Liver (tissue), 3 donors: Measurements from ENCODE around the gene MAP3K4.

Experiments used
- CTCF ChIP-seq: fragments of 150-350 bp; IDR thresholded peaks from 2 replicates; pipeline ENCODE4 v1.5.1; 2017; ENCODE audit warnings: improper control_type of control experiment, low read depth, low read length; ENCODE audit not compliant: missing input control
- EGR1 ChIP-seq, 2 donors: IDR thresholded peaks; 2 replicates each; pipeline ENCODE4 v1.6.1; 2016 to 2018; ENCODE audit warnings: antibody characterized with exemption in 2 of 2, low read depth in 2 of 2
- FOXA1 ChIP-seq: IDR thresholded peaks from 2 replicates; pipeline ENCODE4 v1.6.1; 2016; ENCODE audit warnings: antibody characterized with exemption
- GABPA ChIP-seq, 2 donors: IDR thresholded peaks in 1 of 2; conservative IDR thresholded peaks in 1 of 2; 2 replicates each; pipeline ENCODE4 v1.6.1; 2016; ENCODE audit warnings: antibody characterized with exemption in 2 of 2, mild to moderate bottlenecking in 1 of 2, moderate library complexity in 1 of 2
- JUND ChIP-seq, 2 donors: IDR thresholded peaks; 2 replicates each; pipeline ENCODE4 v1.6.1; 2016; ENCODE audit warnings: antibody characterized with exemption in 2 of 2
- MAX ChIP-seq: IDR thresholded peaks from 2 replicates; pipeline ENCODE4 v1.6.1; 2016; ENCODE audit warnings: antibody characterized with exemption
- SP1 ChIP-seq: IDR thresholded peaks from 2 replicates; pipeline ENCODE4 v1.6.1; 2018; ENCODE audit warnings: antibody characterized with exemption, mild to moderate bottlenecking
- TAF1 ChIP-seq: conservative IDR thresholded peaks from 2 replicates; pipeline ENCODE4 v1.6.1; 2016; ENCODE audit warnings: antibody characterized with exemption, mild to moderate bottlenecking
- YY1 ChIP-seq: IDR thresholded peaks from 2 replicates; pipeline ENCODE4 v1.6.1; 2016; ENCODE audit warnings: antibody characterized with exemption, mild to moderate bottlenecking
- ZBTB33 ChIP-seq: IDR thresholded peaks from 2 replicates; pipeline ENCODE4 v1.6.1; 2016; ENCODE audit warnings: antibody characterized with exemption
- donor health status: healthy.
- donor health status: healthy.

GRCh38 chr6:161080263-161080970 is 88.8 kb downstream of the MAP3K4 start:
- TF ChIP-seq CTCF (no peak), EGR1 (IDR thresholded peaks at IDR 0.05; ENCODE audit: low read depth in 2 of 2) (no peak), SP1 (no peak), TAF1 (no peak), JUND (IDR thresholded peaks at IDR 0.05) (no peak), FOXA1 (no peak), ZBTB33 (no peak), MAX (no peak), YY1 (no peak), GABPA (IDR thresholded peaks at IDR 0.05 in 1 of 2, conservative IDR thresholded peaks at IDR 0.05 in 1 of 2) (no peak)
